Karpas-422 (cell line): Measurements from ENCODE around the gene MFSD2B. TPM values are rescaled to one million over a fixed set of nuclear protein-coding genes. Genes with fewer than 3 reads are reported as not detected.

Experiments
- DNase-seq: peaks from one replicate; pipeline ENCODE4 v3.0.0-alpha.2; 2015
- H2AFZ ChIP-seq: fragments of 200-600 bp; sonication (generic); 2 replicates; pipeline ENCODE4 v1.6.1; 2014; ENCODE audit warnings: antibody characterized with exemption, low read length, mixed read lengths
- H3K27ac ChIP-seq: fragments of 200-600 bp; sonication (generic); 2 replicates; pipeline ENCODE4 v1.5.1; 2014; ENCODE audit warnings: mild to moderate bottlenecking, low read length, moderate library complexity
- H3K27me3 ChIP-seq: fragments of 200-600 bp; sonication (generic); 2 replicates; pipeline ENCODE4 v1.6.1; 2014; ENCODE audit warnings: low read length, mixed read lengths
- H3K36me3 ChIP-seq: fragments of 200-600 bp; sonication (generic); 2 replicates; pipeline ENCODE4 v1.6.1; 2014; ENCODE audit warnings: low read length, mixed read lengths; ENCODE audit not compliant: insufficient read depth
- H3K4me1 ChIP-seq: fragments of 200-600 bp; sonication (generic); 2 replicates; pipeline ENCODE4 v1.6.1; 2014; ENCODE audit warnings: mild to moderate bottlenecking, low read length, mixed read lengths
- H3K4me2 ChIP-seq: fragments of 200-600 bp; sonication (generic); 2 replicates; pipeline ENCODE4 v1.6.1; 2014; ENCODE audit warnings: low read length, low read depth, mild to moderate bottlenecking; ENCODE audit not compliant: poor library complexity, severe bottlenecking
- H3K4me3 ChIP-seq: fragments of 200-600 bp; sonication (generic); 2 replicates; pipeline ENCODE4 v1.5.1; 2014; ENCODE audit warnings: mild to moderate bottlenecking, antibody characterized with exemption, low read length, mixed read lengths
- H3K79me2 ChIP-seq: fragments of 200-600 bp; sonication (generic); 2 replicates; pipeline ENCODE4 v1.6.1; 2014; ENCODE audit warnings: mild to moderate bottlenecking, low read length, mixed read lengths
- H3K9ac ChIP-seq: fragments of 200-600 bp; sonication (generic); 2 replicates; pipeline ENCODE4 v1.6.0; 2014; ENCODE audit warnings: low read length
- H3K9me2 ChIP-seq: fragments of 200-600 bp; sonication (generic), shearing (Covaris generic); replicated peaks from 2 replicates; pipeline ENCODE4 v1.6.0; 2014; ENCODE audit warnings: mild to moderate bottlenecking, low read length, moderate library complexity; ENCODE audit not compliant: insufficient read depth
- H3K9me3 ChIP-seq: fragments of 300-700, 200-600 bp; sonication (generic); 2 replicates; pipeline ENCODE4 v1.6.1; 2014; ENCODE audit warnings: low read length, mixed read lengths
- H4K20me1 ChIP-seq: fragments of 200-600 bp; sonication (generic); 2 replicates; pipeline ENCODE4 v1.6.1; 2014; ENCODE audit warnings: mild to moderate bottlenecking, antibody characterized with exemption, low read length, low read depth; ENCODE audit not compliant: insufficient read depth
- total RNA-seq: library from RNA; depleted of rRNA; stranded (reverse); fragments of >200 nt; shearing (Covaris generic); gene quantifications from 2 replicates; pipeline ENCODE4 v1.2.3, GENCODE V29; 2014; ENCODE audit warnings: low replicate concordance

The MFSD2B gene
- total RNA-seq, 1 experiment from 2014 or later = not detected

GRCh38 chr2:24051833-24052232 is 41.9 kb downstream of the MFSD2B start:
- Histone ChIP-seq H3K27me3 (no peaks in the 10 kb centered on the region), H3K4me2 (no peak overlapping the region), H2AFZ (no peak overlapping the region), H3K9me3 (no peaks in the 10 kb centered on the region), H4K20me1 (no peaks in the 10 kb centered on the region), H3K9me2 (no peaks in the 10 kb centered on the region), H3K9ac (no peak overlapping the region), H3K27ac (no peak overlapping the region), H3K4me3 (no peak overlapping the region), H3K4me1 (peaks cover 25% of the 10 kb centered on the region), H3K79me2 (peaks cover 4% of the 10 kb centered on the region), H3K36me3 (no peaks in the 10 kb centered on the region)
- no peak for DNase-seq

DNA sequence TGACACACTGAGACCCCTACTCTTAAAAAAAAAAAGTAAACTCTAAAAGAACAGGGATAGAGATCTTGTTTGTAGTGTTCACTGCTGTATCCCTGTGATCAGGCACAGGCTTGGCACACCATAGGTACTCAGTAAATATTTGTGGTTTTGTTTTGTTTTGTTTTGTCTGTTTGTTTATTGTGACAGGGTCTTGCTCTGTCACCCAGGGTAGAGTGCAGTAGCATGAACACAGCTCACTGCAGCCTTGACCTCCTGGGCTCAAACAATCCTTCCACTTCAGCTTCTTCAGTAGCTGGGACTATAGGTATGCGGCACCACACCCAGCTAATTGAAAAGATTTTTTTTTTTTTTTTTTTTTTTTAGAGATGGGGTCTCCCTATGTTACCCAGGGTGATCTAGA is 43.1 kb downstream of the MFSD2B start:
- DNase-seq = no peak
- no peaks in the 10 kb centered on the region for H3K9me3 ChIP-seq
- no peaks in the 10 kb centered on the region for H4K20me1 ChIP-seq

GRCh38 chr2:24054366-24055010 is 44.6 kb downstream of the MFSD2B start:
- H3K27ac ChIP-seq = no peak overlapping the region
- H3K9ac ChIP-seq = no peak overlapping the region
- H3K27me3 ChIP-seq = no peaks in the 10 kb centered on the region
- no peaks in the 10 kb centered on the region for H3K9me3 ChIP-seq
- peaks cover 13% of the 10 kb centered on the region for H3K4me1 ChIP-seq
- H3K4me2 ChIP-seq = no peak overlapping the region
- no peaks in the 10 kb centered on the region for H3K9me2 ChIP-seq
- no peak overlapping the region for H2AFZ ChIP-seq
- no peak for DNase-seq
- H3K36me3 ChIP-seq = no peaks in the 10 kb centered on the region
- no peaks in the 10 kb centered on the region for H4K20me1 ChIP-seq
- H3K79me2 ChIP-seq = no peaks in the 10 kb centered on the region
- no peak overlapping the region for H3K4me3 ChIP-seq

More for the DNA sequence above, 43.1 kb downstream of the MFSD2B start:
- H3K79me2 ChIP-seq = no peaks in the 10 kb centered on the region
- no peak overlapping the region for H3K4me3 ChIP-seq
- no peak overlapping the region for H3K4me2 ChIP-seq
- H3K36me3 ChIP-seq = no peaks in the 10 kb centered on the region
- no peak overlapping the region for H3K27ac ChIP-seq
- H2AFZ ChIP-seq = no peak overlapping the region
- H3K27me3 ChIP-seq = no peaks in the 10 kb centered on the region
- H3K9me2 ChIP-seq = no peaks in the 10 kb centered on the region
- H3K9ac ChIP-seq = no peak overlapping the region
- H3K4me1 ChIP-seq = peaks cover 19% of the 10 kb centered on the region

- H3K4me1 ChIP-seq = peaks cover 10% of the 10 kb centered on the region
- no peak for DNase-seq
These were observed 45.9 kb downstream of the MFSD2B start for GRCh38 chr2:24055750-24056149.

GRCh38 chr2:24058564-24059271 is 48.8 kb downstream of the MFSD2B start:
- peak; percentile 54 for DNase-seq
- peak overlapping the region; percentile 28; the same call in 1 of the 2 replicates for H3K9ac ChIP-seq
- H2AFZ ChIP-seq = peak overlapping the region; percentile 97
- H3K4me1 ChIP-seq = peaks cover 10% of the 10 kb centered on the region
- H3K27ac ChIP-seq = peak overlapping the region; percentile 22; the same call in 1 of the 2 replicates
- H3K4me3 ChIP-seq = no peak overlapping the region
- no peaks in the 10 kb centered on the region for H3K9me2 ChIP-seq
- H3K9me3 ChIP-seq = no peaks in the 10 kb centered on the region
- no peaks in the 10 kb centered on the region for H3K36me3 ChIP-seq
- H3K79me2 ChIP-seq = no peaks in the 10 kb centered on the region
- no peaks in the 10 kb centered on the region for H3K27me3 ChIP-seq
- no peaks in the 10 kb centered on the region for H4K20me1 ChIP-seq
- no peak overlapping the region for H3K4me2 ChIP-seq

More at GRCh38 chr2:24055750-24056149, 45.9 kb downstream of the MFSD2B start:
- Histone ChIP-seq H3K9me2 (no peaks in the 10 kb centered on the region), H3K4me3 (no peak overlapping the region), H4K20me1 (no peaks in the 10 kb centered on the region), H3K27me3 (no peaks in the 10 kb centered on the region), H3K79me2 (no peaks in the 10 kb centered on the region), H3K4me2 (no peak overlapping the region), H3K27ac (no peak overlapping the region), H3K36me3 (no peaks in the 10 kb centered on the region), H3K9ac (no peak overlapping the region), H2AFZ (no peak overlapping the region), H3K9me3 (no peaks in the 10 kb centered on the region)

GRCh38 chr2:24065341-24065740 is 55.5 kb downstream of the MFSD2B start:
- H3K9me2 ChIP-seq = no peaks in the 10 kb centered on the region
- H4K20me1 ChIP-seq = peaks cover 6% of the 10 kb centered on the region; the same call in 1 of the 2 replicates
- no peak overlapping the region for H3K27ac ChIP-seq
- no peaks in the 10 kb centered on the region for H3K9me3 ChIP-seq
- H3K4me2 ChIP-seq = no peak overlapping the region
- no peaks in the 10 kb centered on the region for H3K4me1 ChIP-seq
- no peak for DNase-seq
- peaks cover 14% of the 10 kb centered on the region; the same call in 1 of the 2 replicates for H3K36me3 ChIP-seq
- no peaks in the 10 kb centered on the region for H3K27me3 ChIP-seq
- H3K79me2 ChIP-seq = peaks cover 3% of the 10 kb centered on the region; the same call in 1 of the 2 replicates
- H2AFZ ChIP-seq = no peak overlapping the region
- no peak overlapping the region for H3K4me3 ChIP-seq
- H3K9ac ChIP-seq = no peak overlapping the region

DNA sequence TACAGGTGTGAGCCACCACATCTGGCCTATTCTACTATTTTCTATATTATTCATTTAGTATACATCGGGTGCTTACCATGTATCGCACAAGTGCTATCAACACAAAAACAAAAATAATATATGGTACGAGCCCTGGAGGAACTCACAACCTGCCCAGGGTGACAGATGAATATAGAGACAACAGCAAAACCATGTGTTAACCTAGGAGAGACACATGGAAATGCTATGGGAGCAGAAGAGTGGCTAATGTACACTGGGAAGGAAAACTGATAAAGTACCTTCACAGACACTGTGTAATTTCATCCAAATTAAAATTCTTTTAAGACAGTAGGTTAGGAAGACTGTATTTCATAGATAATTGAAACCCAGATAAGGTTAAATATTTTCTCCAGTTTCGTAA is 62.4 kb downstream of the MFSD2B start:
- Histone ChIP-seq H3K9me2 (no peaks in the 10 kb centered on the region), H3K27me3 (no peaks in the 10 kb centered on the region), H4K20me1 (peaks cover 6% of the 10 kb centered on the region), H3K4me3 (no peak overlapping the region), H2AFZ (no peak overlapping the region), H3K9me3 (no peaks in the 10 kb centered on the region), H3K4me1 (peaks cover 16% of the 10 kb centered on the region), H3K27ac (no peak overlapping the region), H3K4me2 (no peak overlapping the region), H3K36me3 (peaks cover 23% of the 10 kb centered on the region; the same call in 1 of the 2 replicates), H3K9ac (no peak overlapping the region), H3K79me2 (peaks cover 52% of the 10 kb centered on the region)
- DNase-seq = no peak

DNA sequence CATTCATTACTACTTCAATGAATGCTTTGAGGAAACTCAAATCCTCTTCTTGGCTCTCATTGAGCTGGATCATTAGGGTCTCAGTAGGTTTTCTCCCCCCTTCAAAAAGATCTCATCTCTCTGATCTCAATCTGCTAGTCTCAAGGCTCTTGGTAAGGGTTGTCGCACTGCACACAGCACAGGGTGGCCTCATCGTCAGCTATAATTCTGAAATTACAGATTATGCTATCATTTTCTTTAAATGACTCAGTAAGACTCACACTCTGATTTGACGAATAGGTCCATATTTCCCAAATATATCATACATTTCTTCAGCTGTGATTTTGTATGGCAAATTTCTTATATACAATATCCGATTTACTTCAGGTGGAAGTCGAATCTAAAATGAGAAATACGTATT is 63.9 kb downstream of the MFSD2B start:
- no peak overlapping the region for H3K27ac ChIP-seq
- no peaks in the 10 kb centered on the region for H3K27me3 ChIP-seq
- H3K9ac ChIP-seq = no peak overlapping the region
- no peak for DNase-seq
- no peaks in the 10 kb centered on the region for H3K9me3 ChIP-seq
- peaks cover 6% of the 10 kb centered on the region for H4K20me1 ChIP-seq
- no peak overlapping the region for H3K4me2 ChIP-seq
- H3K4me3 ChIP-seq = no peak overlapping the region
- peaks cover 26% of the 10 kb centered on the region for H3K4me1 ChIP-seq
- no peak overlapping the region for H2AFZ ChIP-seq
- peaks cover 52% of the 10 kb centered on the region for H3K79me2 ChIP-seq
- H3K36me3 ChIP-seq = peaks cover 16% of the 10 kb centered on the region; the same call in 1 of the 2 replicates
- no peaks in the 10 kb centered on the region for H3K9me2 ChIP-seq
